Osteocyte (in vitro differentiated cells): ENCODE data around the gene BCLAF3. TPM values are rescaled to one million over a fixed set of nuclear protein-coding genes. Genes with fewer than 3 reads are reported as not detected.

ENCODE experiments used
- DNase-seq: peaks from one replicate; pipeline ENCODE4 v3.0.0; 2021; ENCODE audit warnings: mixed read lengths; ENCODE audit not compliant: unreplicated experiment; ENCODE audit errors: extremely low spot score
- H3K27ac Mint-ChIP-seq: one replicate; pipeline ENCODE4 v1.8.0; 2021; ENCODE audit warnings: mild to moderate bottlenecking, mixed read lengths; ENCODE audit not compliant: unreplicated experiment
- H3K27me3 Mint-ChIP-seq: one replicate; pipeline ENCODE4 v1.8.0; 2021; ENCODE audit warnings: mixed read lengths; ENCODE audit not compliant: unreplicated experiment
- H3K36me3 Mint-ChIP-seq: one replicate; pipeline ENCODE4 v1.8.0; 2021; ENCODE audit warnings: mixed read lengths; ENCODE audit not compliant: unreplicated experiment
- H3K4me1 Mint-ChIP-seq: one replicate; pipeline ENCODE4 v1.8.0; 2021; ENCODE audit warnings: mixed read lengths; ENCODE audit not compliant: unreplicated experiment
- H3K4me3 Mint-ChIP-seq: one replicate; pipeline ENCODE4 v1.8.0; 2021; ENCODE audit warnings: mild to moderate bottlenecking, moderate library complexity, mixed read lengths; ENCODE audit not compliant: unreplicated experiment
- H3K9me3 Mint-ChIP-seq: one replicate; pipeline ENCODE4 v1.8.0; 2021; ENCODE audit warnings: mixed read lengths; ENCODE audit not compliant: unreplicated experiment
- CTCF ChIP-seq: fragments of 200-600 bp; sonication (generic); IDR thresholded peaks from 2 replicates; pipeline ENCODE4 v1.5.0; 2021; ENCODE audit warnings: antibody characterized with exemption, mild to moderate bottlenecking, moderate library complexity
- total RNA-seq: library from RNA; stranded (reverse); gene quantifications from 2 replicates; pipeline ENCODE4 v1.2.1, GENCODE V29; 2021

The BCLAF3 gene
- total RNA-seq, 1 donor from 2014 or later = 11.5 TPM

- H3K27ac Mint-ChIP-seq = peak overlapping the region; percentile 79
- H3K4me1 Mint-ChIP-seq = peaks cover 10% of the 10 kb centered on the region
- DNase-seq = no peak
- peak overlapping the region; percentile 75 for H3K4me3 Mint-ChIP-seq
- no peaks in the 10 kb centered on the region for H3K27me3 Mint-ChIP-seq
- no peaks in the 10 kb centered on the region for H3K36me3 Mint-ChIP-seq
- no peak for TF ChIP-seq CTCF
- H3K9me3 Mint-ChIP-seq = no peaks in the 10 kb centered on the region
These were observed 473 bp upstream of the BCLAF3 start for GRCh38 chrX:19991350-19991718.

GRCh38 chrX:19990151-19990555 is 708 bp downstream of the BCLAF3 start:
- Mint-ChIP-seq H3K4me1 (peaks cover 10% of the 10 kb centered on the region), H3K4me3 (peak overlapping the region; percentile 82), H3K27me3 (no peaks in the 10 kb centered on the region), H3K9me3 (no peaks in the 10 kb centered on the region), H3K27ac (peak overlapping the region; percentile 32), H3K36me3 (no peaks in the 10 kb centered on the region)
- TF ChIP-seq CTCF = no peak
- DNase-seq = no peak

- Mint-ChIP-seq H3K27ac (no peak overlapping the region), H3K36me3 (no peaks in the 10 kb centered on the region), H3K4me1 (peaks cover 10% of the 10 kb centered on the region), H3K4me3 (no peak overlapping the region), H3K27me3 (no peaks in the 10 kb centered on the region), H3K9me3 (no peaks in the 10 kb centered on the region)
- no peak for TF ChIP-seq CTCF
- DNase-seq = no peak
These were observed 3.0 kb downstream of the BCLAF3 start for GRCh38 chrX:19987856-19988255.

- Mint-ChIP-seq H3K4me1 (peaks cover 15% of the 10 kb centered on the region), H3K27me3 (no peaks in the 10 kb centered on the region), H3K9me3 (no peaks in the 10 kb centered on the region), H3K4me3 (no peak overlapping the region), H3K36me3 (no peaks in the 10 kb centered on the region), H3K27ac (peak overlapping the region; percentile 16)
- DNase-seq = no peak
- TF ChIP-seq CTCF = no peak
These were observed 4.3 kb downstream of the BCLAF3 start for GRCh38 chrX:19986531-19986930.

GRCh38 chrX:19981947-19982346 is 8.9 kb downstream of the BCLAF3 start:
- Mint-ChIP-seq H3K27me3 (no peaks in the 10 kb centered on the region), H3K4me1 (peaks cover 9% of the 10 kb centered on the region), H3K4me3 (no peak overlapping the region), H3K36me3 (peaks cover 12% of the 10 kb centered on the region), H3K27ac (peak overlapping the region; percentile 44), H3K9me3 (peaks cover 23% of the 10 kb centered on the region)
- TF ChIP-seq CTCF = no peak
- peak; percentile 70 for DNase-seq
